GM13976 (cell line): ENCODE results near the gene RNASE7.
A peak's percentile ranks its signal among the peaks of the same experiment; 100 is the strongest.

ENCODE experiments used
- DNase-seq: peaks from one replicate; pipeline ENCODE4 v3.0.0; 2012; ENCODE audit warnings: low spot score
- in situ Hi-C: fragments of 300-500 bp; cut with MboI; formaldehyde crosslinking; loops from one replicate; pipeline ENCODE4 v1.12.0; 2022; ENCODE audit warnings: low sequenced_read_pairs, mixed read lengths, inconsistent platforms; ENCODE audit not compliant: unreplicated experiment
- TF ChIP-seq, protein P1 (sequence below): IDR thresholded peaks from 2 replicates; pipeline ENCODE4 v1.5.1; 2012; ENCODE audit warnings: borderline replicate concordance, mild to moderate bottlenecking; ENCODE audit not compliant: insufficient read depth; ENCODE audit errors: extremely low read depth, missing control alignments, control extremely low read depth

The RNASE7 gene

DNA sequence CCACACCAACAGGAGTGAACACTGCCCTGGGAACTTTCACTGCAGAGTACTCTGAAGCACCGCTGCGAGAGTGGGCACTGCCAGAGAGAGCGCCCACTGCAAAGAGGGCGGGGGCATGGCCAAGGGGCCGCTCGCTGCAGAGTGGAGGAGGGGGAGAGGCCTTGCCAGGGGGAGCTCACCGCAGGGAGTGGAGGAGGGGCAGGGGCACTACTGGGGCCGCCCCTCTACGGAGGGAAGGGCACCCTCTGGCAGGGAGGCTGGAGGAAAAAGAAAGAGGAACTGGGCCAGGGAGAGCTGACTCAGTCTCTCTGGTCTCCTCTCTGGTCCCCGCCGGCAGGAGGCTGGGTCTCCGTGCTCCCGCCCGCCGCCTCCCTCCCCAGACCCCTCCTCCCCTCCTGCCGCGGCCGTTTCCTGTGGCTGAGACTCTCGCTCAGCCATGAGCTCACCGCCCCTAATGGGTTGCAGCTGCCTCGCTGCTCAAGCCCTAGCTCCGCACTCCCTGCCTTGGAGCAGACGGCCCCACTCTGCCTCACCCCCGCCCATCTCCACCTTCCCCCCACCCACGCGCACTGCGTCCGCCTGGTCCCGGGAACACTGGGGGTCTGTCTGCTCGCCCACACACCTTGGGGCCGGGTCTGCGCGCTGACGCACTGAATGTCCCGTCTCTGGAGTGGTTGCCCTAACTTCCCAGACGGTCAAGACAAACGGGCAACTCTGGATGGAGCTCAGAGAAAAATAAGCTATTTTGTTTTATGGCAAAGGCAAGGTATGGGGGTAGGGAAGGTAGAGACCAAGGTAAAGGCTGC lies 29.3 kb downstream of the RNASE7 start:
- TF ChIP-seq, protein P1, sequence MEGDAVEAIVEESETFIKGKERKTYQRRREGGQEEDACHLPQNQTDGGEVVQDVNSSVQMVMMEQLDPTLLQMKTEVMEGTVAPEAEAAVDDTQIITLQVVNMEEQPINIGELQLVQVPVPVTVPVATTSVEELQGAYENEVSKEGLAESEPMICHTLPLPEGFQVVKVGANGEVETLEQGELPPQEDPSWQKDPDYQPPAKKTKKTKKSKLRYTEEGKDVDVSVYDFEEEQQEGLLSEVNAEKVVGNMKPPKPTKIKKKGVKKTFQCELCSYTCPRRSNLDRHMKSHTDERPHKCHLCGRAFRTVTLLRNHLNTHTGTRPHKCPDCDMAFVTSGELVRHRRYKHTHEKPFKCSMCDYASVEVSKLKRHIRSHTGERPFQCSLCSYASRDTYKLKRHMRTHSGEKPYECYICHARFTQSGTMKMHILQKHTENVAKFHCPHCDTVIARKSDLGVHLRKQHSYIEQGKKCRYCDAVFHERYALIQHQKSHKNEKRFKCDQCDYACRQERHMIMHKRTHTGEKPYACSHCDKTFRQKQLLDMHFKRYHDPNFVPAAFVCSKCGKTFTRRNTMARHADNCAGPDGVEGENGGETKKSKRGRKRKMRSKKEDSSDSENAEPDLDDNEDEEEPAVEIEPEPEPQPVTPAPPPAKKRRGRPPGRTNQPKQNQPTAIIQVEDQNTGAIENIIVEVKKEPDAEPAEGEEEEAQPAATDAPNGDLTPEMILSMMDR = no peak
- in situ Hi-C loops = no loop called here
- DNase-seq = peak; percentile 92

DNA sequence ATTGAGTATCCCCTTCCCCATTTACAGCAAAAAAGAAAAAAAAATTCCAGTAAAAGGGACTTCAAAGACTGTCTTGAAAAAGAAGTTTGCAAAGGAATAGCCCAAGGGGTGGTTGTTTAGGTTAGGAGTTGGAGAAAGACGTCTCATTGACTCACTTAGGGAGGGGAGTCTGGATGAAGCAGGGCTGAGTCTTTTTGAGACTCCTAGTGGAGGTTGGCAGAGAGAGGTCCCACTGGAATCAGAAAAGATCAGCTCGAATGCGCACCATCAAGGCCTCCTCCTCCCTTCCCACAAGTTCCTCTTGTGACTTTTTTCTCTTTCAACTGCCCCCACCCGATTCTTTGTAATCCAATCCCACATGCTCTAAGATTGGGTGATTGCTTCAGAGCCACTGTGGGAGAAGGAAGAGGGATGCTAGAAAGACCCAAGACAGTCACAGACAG lies 29.9 kb downstream of the RNASE7 start:
- TF ChIP-seq, protein P1 = no peak
- peak; percentile 32 for DNase-seq
- in situ Hi-C loops = no loop called here

DNA sequence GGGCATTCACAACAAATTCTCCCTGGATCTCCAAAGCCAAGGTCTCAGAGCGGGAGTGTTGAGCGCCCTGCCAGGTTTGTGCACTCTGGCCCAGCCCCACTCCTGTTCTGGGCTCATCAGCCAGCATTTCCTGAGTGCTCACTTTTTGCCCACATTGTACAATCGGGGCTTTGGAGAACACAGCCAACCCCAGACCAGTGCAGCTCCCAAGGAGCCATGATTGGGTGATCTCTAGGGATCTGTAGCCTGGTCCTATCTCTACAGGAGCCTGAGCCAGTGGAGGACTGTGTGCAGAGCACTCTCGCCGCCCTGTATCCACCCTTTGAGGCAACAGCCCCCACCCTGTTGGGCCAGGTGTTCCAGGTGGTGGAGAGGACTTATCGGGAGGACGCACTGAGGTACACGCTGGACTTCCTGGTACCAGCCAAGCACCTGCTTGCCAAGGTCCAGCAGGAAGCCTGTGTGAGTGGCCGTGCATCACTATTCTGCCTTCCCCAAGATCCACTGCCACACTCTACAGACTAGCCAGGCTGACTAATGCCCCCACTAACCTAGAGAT lies 30.7 kb downstream of the RNASE7 start:
- in situ Hi-C loops = no loop called here
- DNase-seq = peak; percentile 28
- TF ChIP-seq, protein P1 = no peak

DNA sequence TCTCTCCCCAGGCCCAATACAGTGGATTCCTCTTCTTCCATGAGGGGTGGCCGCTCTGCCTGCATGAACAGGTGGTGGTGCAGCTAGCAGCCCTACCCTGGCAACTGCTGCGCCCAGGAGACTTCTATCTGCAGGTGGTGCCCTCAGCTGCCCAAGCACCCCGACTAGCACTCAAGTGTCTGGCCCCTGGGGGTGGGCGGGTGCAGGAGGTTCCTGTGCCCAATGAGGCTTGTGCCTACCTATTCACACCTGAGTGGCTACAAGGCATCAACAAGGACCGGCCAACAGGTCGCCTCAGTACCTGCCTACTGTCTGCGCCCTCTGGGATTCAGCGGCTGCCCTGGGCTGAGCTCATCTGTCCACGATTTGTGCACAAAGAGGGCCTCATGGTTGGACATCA lies 31.8 kb downstream of the RNASE7 start:
- peak; percentile 24 for DNase-seq
- in situ Hi-C loops = no loop called here
- TF ChIP-seq, protein P1 = no peak

DNA sequence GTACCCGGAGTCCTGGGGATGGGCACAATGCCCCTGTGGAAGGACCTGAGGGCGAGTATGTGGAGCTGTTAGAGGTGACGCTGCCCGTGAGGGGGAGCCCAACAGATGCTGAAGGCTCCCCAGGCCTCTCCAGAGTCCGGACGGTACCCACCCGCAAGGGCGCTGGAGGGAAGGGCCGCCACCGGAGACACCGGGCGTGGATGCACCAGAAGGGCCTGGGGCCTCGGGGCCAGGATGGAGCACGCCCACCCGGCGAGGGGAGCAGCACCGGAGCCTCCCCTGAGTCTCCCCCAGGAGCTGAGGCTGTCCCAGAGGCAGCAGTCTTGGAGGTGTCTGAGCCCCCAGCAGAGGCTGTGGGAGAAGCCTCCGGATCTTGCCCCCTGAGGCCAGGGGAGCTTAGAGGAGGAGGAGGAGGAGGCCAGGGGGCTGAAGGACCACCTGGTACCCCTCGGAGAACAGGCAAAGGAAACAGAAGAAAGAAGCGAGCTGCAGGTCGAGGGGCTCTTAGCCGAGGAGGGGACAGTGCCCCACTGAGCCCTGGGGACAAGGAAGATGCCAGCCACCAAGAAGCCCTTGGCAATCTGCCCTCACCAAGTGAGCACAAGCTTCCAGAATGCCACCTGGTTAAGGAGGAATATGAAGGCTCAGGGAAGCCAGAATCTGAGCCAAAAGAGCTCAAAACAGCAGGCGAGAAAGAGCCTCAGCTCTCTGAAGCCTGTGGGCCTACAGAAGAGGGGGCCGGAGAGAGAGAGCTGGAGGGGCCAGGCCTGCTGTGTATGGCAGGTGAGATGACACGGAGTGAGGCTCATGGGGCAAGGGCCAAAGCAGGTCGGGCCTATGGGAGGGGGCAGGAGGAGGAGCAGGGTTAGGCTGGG lies 32.5 kb downstream of the RNASE7 start:
- in situ Hi-C loops = no loop called here
- peak; percentile 24 for DNase-seq
- TF ChIP-seq, protein P1 = no peak

DNA sequence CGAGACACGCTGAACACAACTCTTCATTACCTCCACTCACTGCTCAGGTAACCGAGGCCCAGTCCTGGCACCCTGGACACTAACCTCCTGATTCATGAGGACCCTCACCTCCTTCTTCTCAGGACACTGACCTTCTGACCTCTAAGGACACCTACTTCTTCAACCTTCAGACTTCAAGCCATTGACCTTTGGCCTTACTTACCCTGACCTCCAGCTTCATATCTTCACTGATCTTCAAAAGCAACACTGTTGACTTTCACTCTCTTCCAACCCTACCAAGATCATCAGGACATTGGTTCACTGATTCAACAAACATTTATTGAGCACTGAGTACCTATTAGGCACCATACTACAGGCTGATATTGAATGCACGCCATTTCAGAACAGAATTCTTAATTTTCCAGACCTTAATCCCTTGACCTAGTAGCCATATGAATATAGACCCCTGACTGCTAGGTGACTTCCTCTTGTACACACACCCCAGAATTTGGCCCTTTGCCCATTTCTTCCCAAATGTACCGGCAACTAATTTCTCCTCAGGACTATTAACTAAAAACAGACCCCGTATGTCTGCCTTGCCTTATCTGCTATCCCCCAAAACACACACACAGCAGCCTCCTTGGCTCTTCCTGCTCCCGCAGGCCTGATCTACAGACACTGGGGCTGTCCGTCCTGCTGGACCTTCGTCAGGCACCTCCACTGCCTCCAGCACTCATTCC lies 33.7 kb downstream of the RNASE7 start:
- TF ChIP-seq, protein P1 = no peak
- DNase-seq = no peak
- in situ Hi-C loops = no loop called here
